ENCODE results near the gene NDUFS7. TPM values are rescaled to one million over a fixed set of nuclear protein-coding genes. Genes with fewer than 3 reads are reported as not detected.

The NDUFS7 gene
- total RNA-seq, 1 experiment from 2014 or later = 135 TPM

GRCh38 chr19:1408300-1409203, 24.8 kb downstream of the NDUFS7 start:
- Mint-ChIP-seq H3K9me3 (ENCODE audit: unreplicated experiment) (no peaks in the 10 kb centered on the region), H3K27me3 (ENCODE audit: insufficient read depth, unreplicated experiment) (no peaks in the 10 kb centered on the region), H3K27ac (ENCODE audit: low read depth, unreplicated experiment) (peak overlapping the region; percentile 85), H3K4me1 (ENCODE audit: insufficient read depth, unreplicated experiment) (peaks cover 24% of the 10 kb centered on the region), H3K4me3 (ENCODE audit: unreplicated experiment) (peak overlapping the region; percentile 88), H3K36me3 (ENCODE audit: insufficient read depth, unreplicated experiment) (peaks cover 22% of the 10 kb centered on the region)
- intact Hi-C loops (cut with micrococcal nuclease) = no loop called here
- DNase-seq (ENCODE audit: unreplicated experiment) = peak; percentile 35
- TF ChIP-seq CTCF (IDR thresholded peaks at IDR 0.05; ENCODE audit: unreplicated experiment) = no peak
- POLR2A ChIA-PET = interaction anchor here (0.9 to 2.3 kb wide), 4 partner anchors 26 to 167 kb away, joined by 3 to 10 read pairs (median 4); partner anchors contain the start of genes ATP5F1D and FAM174C
- BruUV-seq (replicated peaks) = TSS peak; percentile 35
- CTCF ChIA-PET = no interaction called here

- no peak for DNase-seq (ENCODE audit: unreplicated experiment)
- POLR2A ChIA-PET = interaction anchor here (0.6 to 2.3 kb wide), 6 partner anchors 25 to 722 kb away, joined by 3 to 10 read pairs (median 4); partner anchors contain the start of genes ATP5F1D and FAM174C
- intact Hi-C loops (cut with micrococcal nuclease) = no loop called here
- H3K36me3 Mint-ChIP-seq (ENCODE audit: insufficient read depth, unreplicated experiment) = peaks cover 22% of the 10 kb centered on the region
- H3K4me1 Mint-ChIP-seq (ENCODE audit: insufficient read depth, unreplicated experiment) = peaks cover 24% of the 10 kb centered on the region
- CTCF ChIA-PET = interaction anchor here (0.6 kb wide), 2 partner anchors 27 to 49 kb away, joined by 4 read pairs; no protein-coding TSS in a partner anchor
- TF ChIP-seq CTCF (IDR thresholded peaks at IDR 0.05; ENCODE audit: unreplicated experiment) = no peak
- BruUV-seq (replicated peaks) = no TSS peak
- peak overlapping the region; percentile 88 for H3K4me3 Mint-ChIP-seq (ENCODE audit: unreplicated experiment)
- H3K27me3 Mint-ChIP-seq (ENCODE audit: insufficient read depth, unreplicated experiment) = no peaks in the 10 kb centered on the region
- peak overlapping the region; percentile 85 for H3K27ac Mint-ChIP-seq (ENCODE audit: low read depth, unreplicated experiment)
- H3K9me3 Mint-ChIP-seq (ENCODE audit: unreplicated experiment) = no peaks in the 10 kb centered on the region
Observed at GRCh38 chr19:1409204-1410005, 25.7 kb downstream of the NDUFS7 start.

- no peaks in the 10 kb centered on the region for H3K27me3 Mint-ChIP-seq (ENCODE audit: insufficient read depth, unreplicated experiment)
- H3K27ac Mint-ChIP-seq (ENCODE audit: low read depth, unreplicated experiment) = peak overlapping the region; percentile 85
- BruUV-seq (replicated peaks) = no TSS peak
- H3K4me3 Mint-ChIP-seq (ENCODE audit: unreplicated experiment) = peak overlapping the region; percentile 88
- peaks cover 29% of the 10 kb centered on the region for H3K4me1 Mint-ChIP-seq (ENCODE audit: insufficient read depth, unreplicated experiment)
- peaks cover 28% of the 10 kb centered on the region for H3K36me3 Mint-ChIP-seq (ENCODE audit: insufficient read depth, unreplicated experiment)
- intact Hi-C loops (cut with micrococcal nuclease) = no loop called here
- TF ChIP-seq CTCF (IDR thresholded peaks at IDR 0.05; ENCODE audit: unreplicated experiment) = no peak
- ChIA-PET CTCF (interaction anchor here (0.6 kb wide), 2 partner anchors 26 to 50 kb away, joined by 4 read pairs; no protein-coding TSS in a partner anchor), POLR2A (interaction anchor here (0.9 to 2.3 kb wide), 2 partner anchors 26 to 27 kb away, joined by 6 to 10 read pairs; no protein-coding TSS in a partner anchor)
- DNase-seq (ENCODE audit: unreplicated experiment) = no peak
- H3K9me3 Mint-ChIP-seq (ENCODE audit: unreplicated experiment) = no peaks in the 10 kb centered on the region
Observed at GRCh38 chr19:1410136-1410786, 26.6 kb downstream of the NDUFS7 start.
